Stimulated activated CD8-positive, alpha-beta memory T cell treated with anti-CD3 and anti-CD28 coated beads, Interleukin-15, amount 100 ng/mL, for 4 hours (primary cell): ENCODE results near the gene KLK15.
"Not testable (repeated sequence)": the region's sequence is repeated elsewhere in the genome, so short reads cannot be mapped to it uniquely, and the experiment has no call there.

Experiments used
- DNase-seq, 2 donors: peaks; one replicate each; pipeline ENCODE4 v3.0.0-alpha.2; 2020; ENCODE audit warnings: low read depth in 2 of 2

Gene KLK15

DNA sequence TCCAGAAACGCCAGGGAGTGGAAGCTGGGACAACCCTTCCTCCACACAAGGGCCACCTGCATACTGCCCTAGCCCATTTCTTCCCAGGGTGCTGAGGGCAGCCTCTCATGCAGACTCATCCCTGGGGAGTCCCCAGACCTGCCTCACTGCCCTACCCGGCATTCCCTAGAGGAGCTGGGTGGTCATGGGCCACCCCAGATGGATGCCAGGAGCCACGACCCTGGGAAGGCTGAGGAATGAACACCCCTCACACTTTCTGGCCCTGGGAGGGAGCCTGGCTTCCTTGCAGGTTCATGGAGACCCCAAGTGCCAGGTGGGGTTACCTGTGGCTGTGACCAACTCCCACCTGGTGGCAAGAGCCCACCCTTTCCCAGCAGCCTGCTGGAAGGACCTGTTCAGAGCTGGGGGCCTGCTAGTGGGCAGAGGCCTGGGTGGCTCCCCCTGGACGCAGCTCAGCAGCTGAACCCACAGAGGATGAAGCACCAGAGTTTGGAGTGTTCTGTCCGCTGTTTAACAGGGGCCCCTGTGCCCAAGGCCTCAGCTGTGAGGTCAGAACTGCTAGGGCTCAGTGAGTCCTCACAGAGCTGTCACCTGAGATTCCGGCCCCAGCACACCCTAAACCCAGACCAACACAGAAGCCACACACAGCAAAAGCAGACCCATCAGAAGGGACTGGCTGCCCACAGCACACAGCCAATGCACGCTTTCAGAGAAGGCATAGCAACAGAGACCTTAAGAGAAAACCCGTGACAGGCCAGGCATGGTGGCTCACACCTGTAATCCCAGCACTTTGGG lies 36.5 kb downstream of the KLK15 start:
- no peak for DNase-seq

DNA sequence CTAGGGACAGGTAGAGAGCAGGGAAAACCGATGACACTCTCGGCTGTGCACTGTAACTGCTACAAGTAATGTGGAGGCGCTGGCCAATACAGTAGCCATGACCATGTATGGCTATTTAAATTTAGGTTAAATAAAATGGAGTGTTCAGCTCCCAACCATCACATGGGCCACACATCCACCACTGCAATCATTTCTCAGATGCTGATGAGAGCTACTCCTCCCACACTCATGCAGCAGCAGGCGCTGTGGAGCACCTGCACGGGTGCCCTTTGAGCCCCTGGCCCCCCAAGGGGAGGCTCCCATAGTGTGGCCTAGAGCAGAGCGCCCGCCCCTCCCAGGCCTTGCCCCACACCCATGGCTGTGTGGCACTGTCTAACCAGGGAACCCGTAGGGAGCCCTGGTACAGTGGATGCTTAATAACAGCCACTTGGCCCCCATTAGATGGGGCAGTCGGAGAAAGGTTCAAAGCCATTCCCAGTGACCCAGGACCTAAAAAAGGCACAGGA lies 37.2 kb downstream of the KLK15 start:
- DNase-seq, result no peak

DNA sequence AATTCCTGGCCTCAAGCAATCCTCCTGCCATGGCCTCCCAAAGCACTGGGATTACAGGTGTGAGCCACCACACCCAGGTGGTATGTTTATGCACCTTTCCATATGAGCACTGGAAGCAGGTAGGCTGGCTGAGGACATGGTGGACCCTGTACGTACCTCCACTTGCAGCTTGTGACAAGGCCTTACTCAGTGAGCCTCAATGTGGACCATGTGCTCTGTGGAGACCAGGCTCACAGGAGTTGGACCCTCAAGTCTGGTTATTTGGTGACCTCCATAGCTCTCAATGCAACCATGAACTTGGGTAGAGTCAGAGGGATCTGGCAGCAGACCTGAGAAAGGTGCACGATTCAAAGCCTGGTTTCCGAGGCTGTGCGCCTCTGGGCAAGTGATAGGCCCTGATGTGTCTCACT lies 37.7 kb downstream of the KLK15 start:
- DNase-seq, result no peak

DNA sequence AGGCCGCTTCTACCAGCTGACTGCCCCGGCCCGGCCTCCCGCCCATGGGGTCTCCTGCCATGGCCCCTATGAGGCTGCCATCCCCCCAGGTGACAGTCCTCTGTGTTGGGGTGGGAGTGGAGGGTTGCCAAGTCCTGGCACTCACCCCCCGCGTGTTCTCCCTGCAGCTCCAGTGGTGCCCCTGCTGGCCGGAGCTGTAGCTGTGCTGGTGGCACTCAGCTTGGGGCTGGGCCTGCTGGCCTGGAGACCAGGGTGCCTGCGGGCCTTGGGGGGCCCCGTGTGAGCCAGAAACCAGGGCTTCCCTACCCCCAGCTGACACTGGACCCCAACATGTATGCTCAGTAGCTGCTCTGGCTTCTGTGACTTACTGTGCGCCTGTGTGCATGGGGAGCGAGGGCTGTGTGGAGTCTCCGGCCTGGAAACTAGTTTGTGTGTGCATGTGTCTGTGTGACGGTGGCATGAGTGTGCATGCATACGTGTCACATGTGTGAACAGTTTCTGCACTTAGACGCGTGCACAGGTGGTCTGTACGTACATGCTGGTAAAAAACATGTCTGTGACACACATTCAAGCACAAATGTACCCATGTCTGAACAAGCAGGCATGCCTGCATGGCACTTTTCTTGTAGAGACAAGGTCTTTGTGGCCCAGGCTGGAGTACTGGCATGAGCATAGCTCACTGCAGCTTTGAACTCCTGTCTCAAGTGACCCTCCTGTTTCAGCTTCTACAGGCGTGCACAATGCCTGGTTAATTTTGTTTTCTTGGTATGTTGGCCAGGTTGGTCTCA lies 38.3 kb downstream of the KLK15 start:
- no peak for DNase-seq

DNA sequence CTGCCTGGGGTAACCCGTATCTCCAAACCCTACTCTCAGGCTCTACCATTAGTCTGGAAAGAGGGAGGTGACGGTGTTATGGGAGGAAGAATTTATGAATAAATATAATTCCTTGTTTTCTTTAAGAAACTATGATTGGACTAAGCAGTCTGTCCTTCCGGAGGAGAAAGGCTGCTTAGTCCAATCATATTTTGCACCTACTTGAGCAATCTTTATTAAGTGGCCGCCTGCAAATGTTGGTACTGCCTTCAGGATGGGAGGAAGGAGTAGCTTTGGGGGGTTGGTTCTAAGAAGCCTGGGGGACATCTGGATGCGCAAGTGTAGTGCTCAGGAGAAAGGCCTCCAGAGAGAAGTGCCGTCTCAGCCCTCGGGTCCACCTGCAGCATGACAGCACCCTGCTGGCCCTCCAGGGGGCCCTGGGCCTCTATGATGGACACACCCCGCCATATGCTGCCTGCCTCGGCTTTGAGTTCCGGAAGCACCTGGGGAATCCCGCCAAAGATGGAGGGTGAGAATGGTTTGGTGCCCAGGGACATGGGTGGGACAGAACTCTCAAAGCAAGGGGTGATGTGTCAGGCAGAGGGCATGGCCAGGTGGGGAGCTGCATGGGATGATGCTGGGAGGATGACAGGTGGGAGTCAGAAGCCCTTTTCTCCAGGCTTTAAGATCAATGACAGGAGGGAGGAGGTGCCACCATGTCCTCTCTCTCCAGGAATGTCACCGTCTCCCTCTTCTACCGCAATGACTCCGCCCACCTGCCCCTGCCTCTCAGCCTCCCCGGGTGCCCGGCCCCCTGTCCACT lies 39.1 kb downstream of the KLK15 start:
- DNase-seq, result no peak

DNA sequence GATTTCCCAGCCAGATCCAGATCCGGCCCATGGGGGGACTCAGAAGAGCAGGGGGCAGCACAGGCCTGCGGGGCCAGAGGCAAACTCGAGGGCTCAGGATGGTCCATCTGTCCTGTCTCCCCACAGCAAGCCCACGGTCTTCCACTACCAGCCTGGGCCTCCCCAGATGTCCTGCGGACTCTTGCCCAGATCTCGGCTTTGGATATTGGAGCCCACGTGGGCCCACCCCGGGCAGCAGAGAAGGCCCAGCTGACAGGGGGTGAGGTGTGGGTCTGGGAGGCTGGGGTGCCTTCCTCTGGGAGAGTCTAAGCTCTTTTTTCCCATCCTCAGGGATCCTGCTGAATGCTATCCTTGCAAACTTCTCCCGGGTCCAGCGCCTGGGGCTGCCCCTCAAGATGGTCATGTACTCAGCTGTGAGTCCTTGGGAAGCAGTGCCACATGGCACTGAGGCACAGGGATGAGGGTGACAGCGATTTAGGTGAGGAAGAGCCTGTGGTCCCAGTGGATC lies 39.8 kb downstream of the KLK15 start:
- DNase-seq, result no peak

DNA sequence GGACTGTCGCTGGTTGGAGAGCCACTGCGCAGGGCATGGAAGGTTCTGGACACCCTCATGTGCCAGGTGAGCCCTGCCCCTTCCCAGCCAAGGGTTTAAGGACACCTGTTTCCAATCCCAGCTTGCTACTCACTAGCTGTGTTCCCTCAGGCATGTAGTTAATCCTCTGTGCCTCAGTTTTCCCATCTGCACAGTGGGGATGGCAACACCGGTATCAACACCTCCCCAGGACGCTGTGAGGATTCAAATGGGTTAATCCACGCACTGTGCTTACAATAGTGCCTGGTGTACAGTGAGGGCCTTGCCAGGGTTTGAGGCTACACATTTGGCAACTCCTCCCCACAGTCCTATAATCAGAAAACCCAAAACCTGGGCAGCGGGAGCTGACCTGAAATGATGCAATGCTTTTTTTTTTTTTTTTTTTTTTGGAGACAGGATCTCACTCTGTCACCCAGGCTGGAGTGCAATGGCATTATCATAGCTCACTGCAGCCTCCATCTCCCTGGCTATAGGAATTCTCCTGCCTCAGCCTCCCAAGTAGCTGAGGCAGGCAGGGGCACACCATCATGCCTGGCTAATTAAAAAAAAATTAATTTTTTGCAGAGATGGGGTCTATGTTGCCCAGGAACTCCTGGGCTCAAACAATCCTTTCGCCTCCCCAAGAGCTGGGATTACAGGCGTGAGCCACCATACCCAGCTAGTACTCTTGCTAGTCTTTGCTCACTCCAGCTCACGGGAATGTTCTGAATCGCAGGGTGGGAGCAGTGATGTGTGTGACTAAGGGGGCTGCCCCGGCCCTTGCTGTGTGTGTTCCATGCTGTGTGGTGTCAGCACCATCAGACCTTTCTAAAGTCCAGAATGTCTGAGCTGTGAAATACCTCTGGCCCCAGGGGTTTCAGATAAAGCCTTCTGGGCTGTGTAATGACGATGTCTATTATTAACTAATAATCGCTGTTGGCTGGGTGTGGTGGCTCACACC lies 40.8 kb downstream of the KLK15 start:
- DNase-seq, result no peak

DNA sequence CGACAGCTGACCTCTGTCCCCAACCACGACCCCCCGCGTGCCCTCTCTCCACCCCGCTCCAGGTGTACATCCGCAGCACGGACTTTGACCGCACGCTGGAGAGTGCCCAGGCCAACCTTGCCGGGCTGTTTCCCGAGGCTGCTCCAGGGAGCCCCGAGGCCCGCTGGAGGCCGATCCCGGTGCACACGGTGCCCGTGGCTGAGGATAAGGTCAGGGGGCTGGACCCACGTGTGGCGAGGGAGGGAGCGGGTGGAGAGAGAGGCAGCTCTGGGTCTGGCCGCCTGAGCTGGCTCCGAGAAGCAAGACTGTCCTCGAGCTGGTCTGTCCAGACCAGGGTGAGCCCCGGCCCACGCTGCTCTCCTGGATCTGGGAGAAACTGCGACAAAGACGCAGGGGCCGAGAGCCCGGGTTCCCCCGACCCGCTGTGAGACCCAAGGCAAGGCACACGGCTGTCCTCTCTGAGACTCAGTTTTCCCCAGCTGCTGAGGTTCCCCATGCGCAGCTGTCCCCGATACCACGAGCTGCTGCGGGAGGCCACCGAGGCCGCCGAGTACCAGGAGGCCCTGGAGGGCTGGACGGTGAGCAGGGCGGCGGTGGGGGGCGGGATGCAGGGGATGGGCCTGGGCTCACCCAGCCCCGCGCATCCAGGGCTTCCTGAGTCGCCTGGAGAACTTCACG lies 41.6 kb downstream of the KLK15 start:
- DNase-seq, result no peak

DNA sequence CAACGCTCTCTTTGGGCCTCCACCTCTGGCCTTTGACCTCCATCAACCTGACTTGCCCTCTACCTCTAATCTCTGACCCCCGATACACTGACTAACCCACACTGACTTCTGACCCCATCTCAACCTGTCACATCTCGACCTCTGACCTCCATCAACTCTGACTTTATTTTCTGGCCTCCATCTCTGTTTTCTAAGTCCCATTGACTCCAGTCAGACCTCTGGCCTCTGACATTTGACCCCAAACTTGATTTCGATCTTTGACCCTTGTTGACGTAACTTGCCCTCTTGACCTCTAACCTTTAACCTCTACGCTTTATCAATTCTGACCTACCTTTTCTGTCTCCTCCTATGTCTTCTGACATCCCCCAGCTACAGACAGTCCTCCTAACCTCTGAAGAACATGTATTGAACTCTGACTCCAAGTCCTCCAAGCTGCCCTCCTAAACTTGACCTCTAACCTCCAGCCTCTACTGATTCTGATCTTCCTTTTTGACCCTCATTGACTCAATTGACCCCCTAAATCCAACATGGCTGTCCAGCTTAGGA lies 42.4 kb downstream of the KLK15 start:
- no peak for DNase-seq

DNA sequence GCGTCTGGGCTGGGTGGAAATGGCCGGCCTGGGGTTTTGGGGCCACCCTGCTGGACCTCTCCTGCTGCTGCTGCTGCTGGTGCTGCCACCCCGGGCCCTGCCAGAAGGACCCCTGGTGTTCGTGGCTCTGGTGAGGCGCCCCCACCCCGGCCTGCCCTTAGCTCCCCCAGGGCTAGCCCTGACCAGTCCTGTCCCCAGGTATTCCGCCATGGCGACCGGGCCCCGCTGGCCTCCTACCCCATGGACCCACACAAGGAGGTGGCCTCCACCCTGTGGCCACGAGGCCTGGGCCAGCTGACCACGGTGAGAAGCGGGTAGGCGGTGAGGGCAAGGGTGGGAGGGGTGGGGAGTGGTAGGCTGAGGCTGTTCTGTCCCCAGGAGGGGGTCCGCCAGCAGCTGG lies 43.0 kb downstream of the KLK15 start, which contains the start of gene ACP4:
Gene ACP4, plus strand, starts transcription at position 20 of the 400 bp plus-strand sequence. Its CDS starts 0 bp downstream, at position 20.
- DNase-seq, result no peak

DNA sequence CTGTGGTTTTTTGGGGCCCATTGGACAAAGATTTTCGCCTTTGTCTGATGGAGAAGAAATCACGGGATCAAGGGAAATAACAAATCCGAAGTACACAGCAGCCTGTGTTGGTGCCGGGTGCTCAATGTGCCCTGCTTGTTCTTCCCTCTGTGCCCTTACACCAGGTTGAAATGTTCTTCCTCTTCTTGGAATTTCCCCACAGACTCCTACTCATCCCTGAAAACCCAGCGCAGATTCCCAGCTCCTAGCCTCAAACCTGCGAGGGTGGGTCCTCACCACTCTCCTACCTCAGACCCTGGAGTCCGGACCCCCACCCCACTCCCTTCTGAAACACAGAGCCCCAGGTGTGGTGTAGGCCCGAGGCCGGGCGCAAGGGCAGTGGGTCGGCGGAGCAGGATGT lies 48.0 kb downstream of the KLK15 start:
- no peak for DNase-seq

DNA sequence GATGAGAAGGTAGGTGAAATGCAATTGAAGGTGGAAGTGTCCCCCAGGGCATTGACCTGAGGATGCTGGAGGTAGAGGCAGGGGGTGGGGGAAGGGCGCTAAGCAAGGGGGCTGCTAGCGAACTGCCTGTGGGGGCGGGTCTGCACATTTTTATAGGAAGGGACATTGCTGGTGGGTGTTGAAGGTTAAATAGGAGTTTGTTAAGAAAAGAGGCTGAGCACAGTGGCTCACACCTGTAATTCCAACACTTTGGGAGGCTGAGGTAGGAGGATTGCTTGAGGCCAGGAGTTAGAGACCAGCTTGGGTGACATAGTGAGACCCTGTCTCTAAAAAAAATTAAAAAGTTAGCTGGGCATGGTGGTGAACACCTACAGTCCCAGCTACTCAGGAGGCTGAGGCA lies 48.7 kb downstream of the KLK15 start:
- no peak for DNase-seq

DNA sequence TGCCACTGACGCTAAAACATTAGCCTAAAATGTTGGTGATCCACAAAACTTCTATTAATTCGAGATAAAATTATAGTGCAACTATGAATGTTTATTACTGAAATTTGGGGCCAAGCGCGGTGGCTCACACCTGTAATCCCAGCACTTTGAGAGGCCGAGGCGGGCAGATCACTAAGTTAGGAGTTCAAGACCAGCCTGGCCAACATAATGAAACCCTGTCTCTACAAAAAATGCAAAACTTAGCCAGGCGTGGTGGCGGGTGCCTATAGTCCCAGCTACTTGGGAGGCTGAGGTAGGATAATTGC lies 49.6 kb downstream of the KLK15 start:
- DNase-seq, result not testable (repeated sequence)

DNA sequence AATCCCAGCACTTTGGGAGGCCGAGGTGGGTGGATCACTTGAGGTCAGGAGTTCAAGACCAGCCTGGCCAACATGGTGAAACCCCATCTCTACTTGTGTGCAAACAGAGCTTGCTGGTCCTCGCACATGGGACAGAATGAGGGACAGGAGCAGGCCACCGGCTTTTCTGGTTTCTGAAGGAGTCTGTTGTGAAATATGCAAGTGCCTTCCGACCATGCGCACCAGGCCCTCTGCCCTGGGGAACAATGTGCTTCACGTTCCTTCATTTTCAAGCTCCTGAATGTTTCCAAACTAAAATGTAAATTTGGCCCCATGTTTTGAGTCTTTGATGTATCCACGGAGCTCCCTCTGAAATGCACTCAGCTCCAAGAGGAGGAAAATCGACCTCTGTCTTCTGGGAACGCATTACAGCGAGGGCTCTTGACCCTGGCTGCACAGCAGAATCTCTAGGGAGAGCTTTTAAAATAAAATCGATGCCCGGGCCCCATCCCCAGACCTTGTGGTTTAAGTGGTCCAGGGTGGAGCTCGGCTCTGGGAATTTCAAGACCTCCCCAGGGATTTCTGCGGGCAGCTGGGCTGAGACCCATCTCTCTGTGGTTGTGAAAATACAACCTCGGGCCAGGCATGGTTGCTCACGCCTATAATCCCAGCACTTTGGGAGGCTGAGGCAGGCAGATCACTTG lies 52.5 kb downstream of the KLK15 start:
- no peak for DNase-seq

DNA sequence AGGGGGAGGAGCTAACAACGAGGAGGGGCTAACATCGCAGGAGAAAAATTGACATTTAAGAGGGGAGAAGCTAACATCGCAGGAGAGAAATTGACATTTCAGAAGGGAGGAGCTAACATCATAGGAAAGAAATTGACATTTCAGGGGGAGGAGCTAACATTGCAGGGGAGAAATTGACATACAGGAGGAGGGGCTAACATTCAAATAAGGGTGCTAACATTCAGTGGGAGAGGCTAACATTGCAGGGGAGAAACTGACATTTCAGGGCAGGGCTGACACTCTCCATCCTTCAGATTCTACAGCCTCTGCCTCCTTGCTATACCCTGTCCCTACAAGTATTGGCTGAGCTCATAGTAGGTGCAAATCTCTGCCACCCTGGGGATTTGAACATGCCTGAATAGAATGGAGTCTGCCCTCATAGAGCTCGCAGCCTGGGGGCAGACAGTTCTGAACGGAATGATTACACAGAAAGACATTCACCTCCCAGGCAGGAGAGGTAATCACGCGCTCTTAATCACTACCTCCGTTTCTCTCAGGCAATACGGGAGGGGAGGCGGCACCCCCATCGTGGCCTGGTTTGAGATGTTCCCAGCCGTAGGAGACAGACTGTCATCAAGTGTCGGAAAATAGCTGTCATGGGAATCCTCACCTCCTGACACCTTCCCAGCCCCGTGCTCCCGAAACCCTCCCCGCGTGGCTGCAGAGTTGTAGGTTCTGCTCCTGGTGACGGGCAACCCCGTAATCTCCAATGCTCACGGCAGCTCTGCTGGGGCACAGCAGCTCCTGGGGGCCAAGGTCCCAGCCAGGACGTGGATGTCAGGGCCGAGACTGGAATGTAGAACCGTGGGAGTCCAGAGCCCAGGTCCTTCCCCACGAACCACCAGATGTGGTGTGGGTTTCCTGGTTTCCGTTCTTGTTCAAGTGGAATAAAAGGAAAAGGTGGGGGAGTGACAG lies 53.6 kb downstream of the KLK15 start:
- no peak for DNase-seq

DNA sequence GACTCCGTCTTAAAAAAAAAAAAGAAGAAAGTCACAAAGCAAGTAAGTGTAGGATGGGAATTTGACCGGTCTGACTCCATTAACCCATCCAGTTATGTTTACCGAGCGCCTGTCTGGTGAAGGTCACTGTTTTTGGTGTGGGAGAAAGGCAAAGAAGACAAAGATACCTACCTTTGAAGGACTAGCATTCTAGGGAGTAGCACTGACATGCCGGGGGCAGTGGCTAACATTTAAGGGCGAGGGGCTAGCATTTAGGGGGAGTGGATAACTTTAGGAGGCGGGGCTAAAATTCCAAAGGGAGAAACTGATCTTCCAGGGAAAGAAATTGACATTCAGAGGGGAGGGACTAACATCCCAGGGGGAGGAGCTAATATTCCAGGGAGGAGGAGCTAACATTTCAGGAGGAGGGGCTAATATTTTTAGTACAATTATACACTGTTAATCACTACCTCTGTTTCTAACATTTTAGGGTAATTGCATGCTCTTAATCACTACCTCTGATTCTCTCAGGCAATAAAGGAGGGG lies 54.4 kb downstream of the KLK15 start:
- no peak for DNase-seq

DNA sequence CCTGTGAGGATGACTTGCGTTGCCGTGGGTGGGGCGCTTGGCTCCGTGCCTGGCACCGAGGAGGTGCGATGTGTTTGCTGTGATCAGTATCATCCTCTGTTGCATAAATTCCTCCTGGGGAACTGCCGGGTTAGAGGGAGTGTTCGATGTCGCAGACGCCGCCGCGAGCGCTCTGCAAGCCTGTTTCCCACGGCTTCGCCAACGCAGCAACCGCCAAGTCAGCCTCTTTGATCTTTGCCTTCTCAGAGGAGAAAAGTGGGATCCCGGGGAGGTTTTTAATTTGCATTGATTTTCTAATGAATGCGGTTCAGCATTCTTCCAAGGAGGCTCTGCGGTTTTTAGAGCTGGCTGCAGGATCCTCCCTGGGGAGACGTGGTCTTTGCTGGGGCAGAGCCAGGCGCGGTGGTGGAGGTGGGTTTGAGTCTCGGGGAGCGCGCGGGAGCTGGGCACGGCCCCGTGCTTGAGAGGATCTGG lies 55.5 kb downstream of the KLK15 start:
- DNase-seq, result no peak

DNA sequence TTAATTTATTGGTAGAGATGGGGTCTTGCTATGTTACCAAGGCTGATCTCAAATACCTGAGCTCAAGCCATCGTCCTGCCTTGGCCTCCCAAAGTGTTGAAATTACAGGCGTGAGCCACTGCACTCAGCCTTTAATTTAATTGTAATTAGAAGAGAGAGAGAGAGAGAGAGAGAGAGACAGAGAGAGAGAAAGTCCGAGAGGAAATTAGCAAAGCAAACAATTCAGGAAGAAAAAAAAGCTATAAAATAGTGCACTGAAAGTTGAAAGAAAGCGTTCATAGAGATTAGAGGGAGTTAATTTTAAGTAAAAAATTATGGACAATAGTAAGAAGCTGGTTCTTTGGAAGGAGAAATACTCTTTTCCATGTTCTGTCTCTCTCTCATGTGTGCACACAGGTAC lies 56.1 kb downstream of the KLK15 start:
- no peak for DNase-seq
